PFSK-1 (cell line): ENCODE measurements around the gene PHB1.

Source experiments
- SIN3A ChIP-seq: IDR thresholded peaks from 2 replicates; pipeline ENCODE4 v1.6.1; 2012; ENCODE audit warnings: mild to moderate bottlenecking, low read length, moderate library complexity, borderline replicate concordance; ENCODE audit not compliant: insufficient read depth
- TAF1 ChIP-seq: IDR thresholded peaks from 2 replicates; pipeline ENCODE4 v1.6.1; 2012; ENCODE audit warnings: low read length, control low read depth, borderline replicate concordance; ENCODE audit not compliant: insufficient read depth

GRCh38 chr17:49386373-49386772 is 28.3 kb downstream of the PHB1 start:
- no peak for TF ChIP-seq TAF1
- no peak for TF ChIP-seq SIN3A
